Stimulated activated CD4-positive, alpha-beta T cell treated with anti-CD3 and anti-CD28 coated beads, Interleukin-2, amount 100 ng/mL, for 48 hours (primary cell): Measurements from ENCODE around the gene DUSP5.
"Not testable (repeated sequence)": the region's sequence is repeated elsewhere in the genome, so short reads cannot be mapped to it uniquely, and the experiment has no call there.

Experiments
- DNase-seq, 2 donors: peaks; one replicate each; pipeline ENCODE4 v3.0.0-alpha.2; 2020

DUSP5 gene

DNA sequence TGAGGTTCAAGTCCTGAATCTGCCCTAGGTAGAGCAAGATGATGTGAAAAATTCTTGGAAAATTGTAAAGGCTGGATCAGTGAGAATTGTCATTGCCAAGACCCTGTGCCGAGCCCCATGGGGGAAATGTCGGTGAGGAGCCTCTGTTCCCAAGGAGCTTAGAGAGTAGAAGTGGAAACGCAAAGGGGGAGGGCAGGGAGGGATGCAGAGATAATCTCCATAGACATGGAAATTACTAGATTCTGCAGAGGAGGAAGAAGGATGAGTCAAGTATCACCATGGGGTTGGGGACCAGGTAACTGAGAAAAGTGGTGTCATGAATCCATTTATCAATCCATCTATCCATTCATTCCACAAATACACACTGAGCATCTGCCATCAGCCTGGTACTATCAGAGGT, 26.0 kb downstream of the DUSP5 start:
- no peak for DNase-seq

DNA sequence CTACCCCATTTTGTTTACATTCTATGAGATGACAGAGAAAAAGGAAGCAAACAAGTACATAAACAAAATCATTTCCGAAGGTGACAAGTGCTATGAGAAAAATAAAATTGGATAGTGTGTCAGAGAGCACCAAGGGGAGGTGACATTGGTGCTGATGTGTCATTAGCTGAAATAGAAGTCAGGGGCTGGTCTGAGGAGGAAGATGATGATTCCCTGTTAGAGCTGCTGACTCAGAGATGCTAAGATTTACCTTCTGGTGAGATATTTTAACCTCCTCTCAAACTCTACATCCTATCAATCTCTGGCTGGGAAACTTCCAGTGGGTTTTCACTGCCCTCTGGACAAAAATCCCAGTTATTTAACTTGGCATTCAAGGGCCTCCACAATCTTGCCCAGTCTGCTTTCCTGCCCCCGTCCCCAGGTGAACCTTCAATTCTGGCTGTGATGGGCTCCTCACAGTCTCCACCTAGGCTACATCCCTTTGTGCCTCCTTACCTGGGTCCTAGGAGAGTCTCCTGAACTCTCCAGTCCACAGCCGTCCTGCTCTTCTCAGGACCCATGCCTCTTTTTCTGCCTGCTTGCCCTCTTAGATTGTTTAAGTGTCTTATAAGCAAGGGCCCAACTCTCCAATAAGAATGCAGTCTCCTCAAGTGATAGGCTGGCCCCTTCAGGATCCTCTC, 26.6 kb downstream of the DUSP5 start:
- DNase-seq = no peak

DNA sequence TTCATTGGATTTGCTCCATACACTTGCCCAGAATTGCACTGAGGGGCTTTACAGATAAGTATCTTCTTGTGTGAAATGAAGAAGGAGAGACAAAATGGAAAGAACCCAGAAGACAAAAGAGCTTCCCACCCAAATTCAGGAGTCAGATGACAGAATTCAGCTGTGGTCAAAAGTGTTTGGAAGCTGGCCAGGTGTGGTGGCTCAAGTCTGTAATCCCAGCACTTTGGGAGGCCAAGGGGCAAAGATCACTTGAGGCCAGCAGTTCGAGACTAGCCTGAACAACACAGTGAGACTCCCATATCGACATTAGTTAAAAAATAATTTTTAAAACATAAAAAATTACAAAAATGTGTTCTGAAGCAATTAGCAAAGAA, 27.1 kb downstream of the DUSP5 start:
- no peak for DNase-seq

DNA sequence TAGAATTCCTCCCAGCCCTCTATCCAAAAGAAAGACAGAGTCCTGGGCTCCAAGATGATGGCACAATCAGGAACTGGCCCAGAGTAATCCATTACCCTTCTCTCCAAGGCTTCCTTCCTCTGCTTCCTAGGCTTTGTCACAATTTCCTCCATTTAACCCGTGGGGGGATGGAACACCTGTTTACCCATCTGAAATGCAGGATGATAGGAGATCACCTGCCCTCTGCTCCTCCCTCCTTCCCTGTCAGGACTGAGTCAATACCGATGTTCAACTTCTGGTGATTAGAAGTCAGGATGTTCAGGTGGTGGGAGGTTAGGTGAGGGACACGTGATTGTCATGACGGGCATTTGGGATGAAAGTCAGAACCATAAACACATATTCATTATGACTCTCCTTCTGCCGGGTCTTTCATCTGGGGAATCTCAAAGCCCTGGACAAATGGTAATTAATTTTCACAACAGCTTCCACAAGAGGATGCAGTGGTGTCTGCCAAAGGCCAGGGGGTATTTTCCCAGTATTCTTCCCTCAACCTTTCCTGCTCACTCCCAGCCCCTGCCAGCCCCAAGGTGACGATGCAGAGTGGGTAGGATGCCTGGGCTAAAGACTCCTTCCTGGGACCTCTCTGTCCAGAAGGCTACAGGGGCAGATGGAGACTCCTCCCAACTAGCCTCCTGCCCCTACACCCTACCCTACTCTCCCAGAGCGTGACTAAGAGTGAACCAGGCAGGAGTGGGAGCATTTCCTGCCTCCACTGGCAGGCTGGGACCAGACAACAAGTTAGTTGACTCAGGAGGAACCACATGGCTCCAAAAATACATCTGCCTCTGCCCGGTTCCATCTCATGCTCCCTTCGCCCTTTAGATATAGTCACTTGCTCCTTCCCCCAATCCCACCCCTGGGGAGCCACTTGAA, 27.9 kb downstream of the DUSP5 start:
- DNase-seq = no peak

DNA sequence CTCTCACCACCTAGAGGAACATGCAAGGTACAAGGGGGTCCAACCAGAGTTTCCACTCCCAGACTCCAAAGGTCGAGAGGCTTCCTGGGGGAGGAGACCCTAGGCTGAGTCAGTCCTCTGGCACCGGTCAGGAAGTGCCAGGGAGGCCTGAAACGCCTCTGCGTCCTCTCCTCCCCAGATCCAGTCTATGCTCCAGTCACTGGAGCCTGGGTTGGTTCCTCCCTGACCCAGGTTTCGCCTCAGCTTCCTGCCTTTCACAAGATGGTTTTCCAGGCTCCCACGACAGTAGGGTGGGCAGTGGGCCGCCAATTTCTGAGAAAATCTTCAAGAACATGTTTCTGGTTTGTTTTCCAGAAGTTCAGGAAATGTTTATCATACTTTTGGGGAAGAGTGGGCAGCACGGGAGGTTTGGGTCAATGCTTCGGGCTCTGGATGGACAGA, 30.0 kb downstream of the DUSP5 start:
- no peak for DNase-seq

DNA sequence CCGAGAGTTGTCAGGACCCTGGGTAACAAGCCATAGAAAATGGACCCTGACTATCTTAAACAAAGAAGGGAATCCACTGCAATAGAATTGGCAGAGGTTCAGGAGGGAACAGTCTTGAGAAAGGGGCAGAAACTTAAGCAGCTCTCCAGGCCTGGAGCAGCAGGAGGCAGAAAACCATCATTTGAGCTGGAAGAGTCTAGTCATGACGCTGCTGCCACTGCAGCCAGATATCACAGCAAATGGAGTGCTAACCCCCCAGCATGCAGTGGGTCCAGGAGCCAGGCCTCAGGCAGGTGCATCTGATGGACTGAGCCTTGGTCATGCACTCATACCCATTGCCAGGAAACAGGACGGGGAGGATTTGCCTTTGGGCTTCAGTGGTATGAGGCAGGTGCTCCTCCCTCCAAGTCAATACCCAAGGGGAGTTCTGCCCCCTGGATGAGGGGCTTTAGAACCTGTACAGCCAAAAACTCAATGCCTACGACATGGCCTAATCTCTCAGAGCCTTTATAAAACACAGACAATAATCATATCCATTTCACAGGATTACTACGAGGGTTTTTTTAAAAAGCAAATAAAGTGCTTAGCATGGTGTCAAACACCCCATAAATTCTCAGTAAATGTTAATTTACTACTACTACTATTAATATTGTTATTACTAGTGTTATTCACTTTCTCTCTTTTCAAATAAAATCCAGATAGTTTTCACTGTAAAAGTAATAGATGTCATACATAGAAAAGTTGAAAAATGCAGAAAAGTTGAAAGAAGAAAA, 30.7 kb downstream of the DUSP5 start:
- DNase-seq = no peak

DNA sequence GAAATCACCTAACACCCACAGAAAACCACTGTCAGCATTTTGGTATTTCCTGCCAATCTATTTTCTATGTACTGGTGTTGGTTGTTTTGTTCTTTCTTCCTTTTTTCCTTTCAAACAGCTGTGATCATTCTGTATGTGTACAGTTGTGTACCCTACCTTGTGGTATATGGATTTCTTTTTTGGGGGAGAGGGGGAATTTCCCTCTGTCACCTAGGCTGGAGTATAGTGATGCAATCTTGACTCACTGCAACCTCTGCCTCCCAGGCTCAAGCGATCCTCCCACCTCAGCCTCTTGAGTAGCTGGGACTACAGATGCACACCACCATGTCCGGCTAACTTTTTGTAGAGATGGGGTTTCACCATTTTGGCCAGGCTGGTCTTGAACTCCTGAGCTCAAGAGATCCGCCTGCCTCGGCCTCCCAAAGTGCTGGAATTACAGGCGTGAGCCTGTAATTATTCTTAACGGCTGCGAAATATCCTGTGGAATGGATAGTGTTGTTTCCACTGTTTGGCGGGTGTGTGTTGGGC, 31.4 kb downstream of the DUSP5 start:
- not testable (repeated sequence) for DNase-seq

DNA sequence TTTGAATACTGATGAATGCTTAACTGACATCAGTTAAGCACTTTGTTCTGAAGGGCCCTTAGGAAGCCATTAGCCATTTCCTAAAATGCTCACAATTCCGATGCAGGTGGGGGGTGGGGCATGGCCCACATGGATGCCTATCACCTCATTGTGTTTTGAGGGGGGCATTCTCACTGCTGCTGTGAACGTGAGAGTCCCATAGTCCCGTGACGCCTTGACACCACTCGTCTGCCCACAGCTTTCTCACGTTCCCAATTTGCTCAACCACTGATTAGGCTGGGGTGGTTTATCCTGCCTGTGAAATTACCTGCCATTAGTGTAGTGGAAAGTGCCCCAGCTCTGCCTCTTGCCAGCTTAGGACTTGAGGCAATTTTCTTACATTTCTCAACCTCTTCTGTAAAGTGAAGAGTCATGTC, 31.9 kb downstream of the DUSP5 start:
- no peak for DNase-seq

DNA sequence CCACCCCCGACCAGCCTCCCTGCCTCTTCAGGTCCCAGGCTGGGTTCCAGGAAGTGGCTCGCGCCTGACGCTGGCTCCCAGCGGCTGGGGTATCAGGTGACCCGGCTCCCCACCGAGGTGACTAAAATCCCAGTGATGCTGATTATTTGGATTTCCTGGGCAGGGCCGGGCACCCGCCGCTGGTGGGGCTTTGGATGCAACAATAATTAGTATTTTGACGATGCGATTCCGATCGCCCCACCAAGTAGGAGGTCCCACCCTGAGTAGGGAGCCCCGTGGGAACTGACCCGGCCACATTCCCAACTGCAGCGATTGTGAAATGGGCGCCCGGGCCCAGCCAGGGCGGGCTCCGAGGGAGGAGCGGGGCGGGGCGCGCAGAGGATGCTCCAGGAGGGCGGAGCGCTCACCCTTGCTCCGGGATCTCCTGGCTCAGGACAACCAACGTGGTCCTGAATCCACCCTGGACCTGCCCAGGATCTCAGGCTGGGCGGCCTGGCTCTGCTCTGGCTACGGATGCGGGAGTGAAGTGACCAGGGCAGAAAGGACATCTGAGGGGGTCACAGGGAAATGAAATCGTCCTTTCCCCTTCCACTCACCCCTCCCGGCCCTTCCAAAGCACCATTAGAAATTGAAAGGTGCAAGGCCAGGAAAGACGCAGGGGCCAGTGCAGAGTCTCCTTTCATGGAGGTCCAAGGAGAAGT, 32.6 kb downstream of the DUSP5 start:
- no peak for DNase-seq

DNA sequence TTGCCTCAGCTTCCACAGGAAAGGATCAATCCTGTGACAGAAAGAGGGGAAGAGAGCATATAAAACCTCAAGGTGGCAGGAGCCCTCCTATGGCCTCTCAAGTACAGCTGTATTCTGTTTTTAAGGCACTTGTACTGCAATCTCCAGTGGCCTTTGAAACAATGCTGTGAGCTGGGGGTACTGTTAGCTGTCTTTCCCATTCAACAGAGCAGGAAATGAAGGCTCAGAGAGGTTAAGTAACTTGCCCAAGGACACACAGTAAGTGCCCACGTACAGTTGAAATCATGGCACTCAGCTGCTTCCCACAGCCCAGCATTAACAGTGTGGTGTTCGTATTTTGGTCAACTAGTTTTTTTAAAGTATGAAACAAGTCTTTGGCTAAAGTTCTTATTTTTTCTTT, 34.0 kb downstream of the DUSP5 start:
- no peak for DNase-seq

DNA sequence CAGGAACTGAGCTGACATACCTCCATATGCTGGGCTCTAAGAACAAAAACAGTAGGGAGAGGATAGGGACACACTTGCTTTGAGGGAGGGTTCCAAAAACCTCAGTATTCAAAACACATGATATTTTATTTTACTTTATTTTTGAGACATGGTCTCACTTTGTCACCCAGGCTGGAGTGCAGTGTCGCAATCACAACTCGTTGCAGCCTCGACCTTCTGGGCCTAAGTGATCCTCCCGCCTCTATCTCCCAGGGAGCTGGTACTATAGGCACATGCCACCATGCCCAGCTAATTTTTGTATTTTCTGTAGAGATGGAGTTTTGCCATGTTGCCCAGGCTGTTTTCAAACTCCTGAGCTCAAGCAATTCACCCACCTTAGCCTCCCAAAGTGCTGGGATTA, 34.9 kb downstream of the DUSP5 start:
- DNase-seq = not testable (repeated sequence)

DNA sequence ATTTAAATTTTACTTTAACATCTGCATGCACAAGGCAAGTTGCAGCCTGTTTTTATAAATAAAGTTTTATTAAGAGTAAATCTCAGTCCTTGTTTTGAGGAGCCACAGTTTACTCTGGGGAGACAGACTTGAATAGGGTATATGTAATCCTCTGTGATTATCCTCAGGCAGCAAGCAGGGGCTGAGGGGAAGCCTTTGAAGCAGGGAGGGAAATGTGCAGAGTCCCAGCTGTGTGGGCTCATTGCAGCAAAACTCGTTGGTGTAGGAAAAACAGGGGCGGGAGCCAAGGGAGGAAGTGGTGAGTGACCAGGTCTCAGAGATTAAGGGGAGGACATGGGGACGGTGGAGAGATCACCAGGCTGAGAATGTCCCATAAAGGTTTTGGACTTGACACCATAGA, 35.4 kb downstream of the DUSP5 start:
- no peak for DNase-seq

DNA sequence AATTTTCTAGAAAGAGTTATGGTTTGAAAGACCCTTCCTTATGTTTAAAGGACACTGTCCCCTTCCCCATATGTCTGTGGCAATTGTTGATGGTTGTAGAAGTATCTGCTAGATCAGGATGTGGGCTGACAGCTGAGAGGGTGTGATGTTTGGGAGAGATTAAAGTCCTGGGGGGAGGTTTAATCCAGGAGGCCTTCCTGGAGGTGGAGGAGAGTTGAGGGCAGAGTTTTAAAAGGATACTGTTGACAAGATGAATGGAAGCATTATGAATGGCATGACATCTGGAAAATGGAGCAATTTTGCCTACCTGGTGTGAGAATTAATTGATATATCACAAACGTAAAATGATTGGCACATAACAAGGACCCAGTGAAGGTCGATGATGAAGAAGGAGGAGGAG, 36.9 kb downstream of the DUSP5 start:
- no peak for DNase-seq

DNA sequence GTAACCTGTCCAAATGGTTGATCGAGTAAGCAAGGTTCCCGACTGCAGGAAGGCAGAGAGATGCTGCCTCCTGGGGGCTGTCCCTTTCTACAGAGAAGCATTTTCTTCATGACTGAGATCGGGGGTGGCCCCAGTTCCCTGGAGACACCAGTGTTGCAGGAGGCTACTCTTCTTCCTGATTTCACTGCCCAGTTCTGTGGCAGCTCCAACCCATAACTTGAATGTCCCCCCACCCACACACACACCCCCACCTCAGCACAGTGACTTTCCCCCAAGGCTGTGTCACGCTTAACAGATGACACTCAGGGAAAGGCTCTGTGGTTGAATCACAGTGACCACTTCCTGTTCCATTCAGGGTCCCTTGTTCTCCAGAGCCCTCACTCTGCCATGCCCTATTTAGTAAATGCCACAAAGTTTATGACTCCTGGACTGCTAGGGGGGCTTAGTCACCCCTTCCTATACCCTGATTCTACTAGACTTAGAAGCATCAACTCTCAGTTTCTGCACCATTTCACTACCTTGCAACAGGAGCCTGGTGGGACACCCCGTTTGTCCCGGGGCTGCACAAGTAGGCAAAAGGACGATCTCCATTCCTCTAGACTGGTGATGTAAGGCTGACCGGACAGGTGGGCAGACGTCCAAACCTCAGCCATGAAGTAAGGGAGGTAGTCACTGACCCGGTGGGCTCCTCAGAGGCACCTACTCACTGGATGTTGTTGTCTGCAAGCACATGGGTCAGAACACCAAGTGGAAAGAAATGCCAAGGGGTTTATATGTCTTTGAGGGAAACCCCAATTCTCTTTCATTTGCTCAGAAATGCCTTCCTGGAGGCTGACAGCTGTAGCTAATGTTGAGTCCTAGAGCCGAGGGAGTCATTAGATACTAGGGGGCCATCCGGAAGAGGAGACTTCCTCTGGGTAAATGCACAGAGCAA, 38.5 kb downstream of the DUSP5 start:
- DNase-seq = peak; percentile 57 to 59

DNA sequence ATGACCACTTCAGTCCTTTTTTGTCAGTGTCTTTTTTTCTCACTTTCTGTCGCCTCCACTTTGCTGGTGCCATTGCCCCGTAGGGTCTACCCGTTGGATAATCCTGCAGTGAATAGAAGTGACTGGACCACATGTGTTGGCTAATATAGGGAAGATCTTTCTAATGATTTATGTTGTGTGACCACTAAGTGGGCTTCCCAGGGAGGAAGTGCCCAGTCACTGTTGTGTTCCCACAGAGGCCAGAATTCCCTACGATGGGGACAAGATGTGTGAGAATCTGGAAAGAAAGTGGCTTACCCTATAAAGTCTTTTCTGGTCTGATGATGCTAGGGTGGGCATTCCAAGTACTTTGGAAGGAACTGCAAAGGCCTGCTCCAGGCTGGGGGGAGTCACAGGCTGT, 41.4 kb downstream of the DUSP5 start:
- no peak for DNase-seq

DNA sequence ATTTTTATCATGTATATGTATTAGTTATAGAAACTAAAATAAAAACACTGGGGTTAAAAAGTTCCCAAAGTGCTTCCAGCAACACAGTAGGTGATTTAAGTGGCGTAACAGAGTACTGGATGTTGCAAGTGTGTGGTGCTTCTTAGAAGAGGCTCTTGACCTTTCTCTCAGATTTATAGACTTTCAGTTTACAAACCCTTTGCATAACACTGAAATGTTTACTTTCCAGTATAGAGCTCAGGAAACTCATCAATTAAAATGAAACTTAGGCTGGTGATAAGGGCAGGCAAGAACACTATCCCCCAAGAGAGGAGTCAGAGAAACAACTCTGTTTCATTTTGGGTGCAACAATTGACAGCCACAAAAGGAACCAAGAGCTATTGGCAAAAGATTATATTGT, 42.3 kb downstream of the DUSP5 start:
- DNase-seq = no peak

DNA sequence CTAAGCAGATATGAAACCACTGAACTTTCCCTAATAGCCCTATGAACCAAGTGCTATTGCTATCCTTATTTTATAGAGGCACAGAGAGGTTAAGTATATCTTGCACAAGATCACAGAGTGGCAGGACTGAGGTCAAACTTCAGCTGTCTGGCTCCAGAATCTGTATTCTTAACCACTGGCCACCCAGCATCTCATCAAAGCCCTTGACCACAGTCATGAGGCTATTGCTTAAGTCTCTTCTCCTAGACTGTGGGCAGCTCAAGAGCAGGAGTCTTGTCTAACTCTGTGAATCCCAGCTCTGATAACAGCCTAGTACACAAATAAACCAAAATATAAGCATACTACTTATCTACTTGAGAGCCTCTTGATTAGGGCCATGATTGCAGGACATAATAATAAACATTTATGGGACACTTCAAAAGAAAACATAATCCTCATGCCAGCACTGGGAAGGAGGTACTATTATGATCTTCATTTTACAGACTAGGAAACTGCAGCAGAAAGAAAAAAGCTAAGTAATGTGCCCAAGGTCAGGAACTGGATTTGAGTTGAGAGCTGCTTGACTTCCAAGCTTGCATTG, 47.3 kb downstream of the DUSP5 start:
- DNase-seq = no peak

DNA sequence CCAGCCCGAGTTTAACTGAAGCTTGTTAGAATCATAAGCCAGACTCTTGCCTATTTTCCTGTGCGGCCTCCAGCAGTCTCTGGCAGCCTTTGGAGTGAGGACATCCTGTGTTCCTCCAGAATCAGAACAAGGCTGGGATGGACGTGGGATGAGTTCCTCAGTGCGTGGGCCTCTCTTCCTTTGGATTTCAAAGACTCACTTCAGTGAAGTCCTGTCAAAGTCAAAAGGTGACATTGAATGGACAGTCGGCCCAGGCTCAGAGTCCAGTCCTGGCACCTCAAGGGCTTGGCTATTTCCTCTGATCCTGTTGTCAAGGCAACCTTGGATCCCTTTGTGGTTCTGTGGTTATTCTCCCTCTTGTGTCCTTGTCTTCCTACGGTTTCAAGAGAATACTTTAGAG, 48.4 kb downstream of the DUSP5 start:
- no peak for DNase-seq

DNA sequence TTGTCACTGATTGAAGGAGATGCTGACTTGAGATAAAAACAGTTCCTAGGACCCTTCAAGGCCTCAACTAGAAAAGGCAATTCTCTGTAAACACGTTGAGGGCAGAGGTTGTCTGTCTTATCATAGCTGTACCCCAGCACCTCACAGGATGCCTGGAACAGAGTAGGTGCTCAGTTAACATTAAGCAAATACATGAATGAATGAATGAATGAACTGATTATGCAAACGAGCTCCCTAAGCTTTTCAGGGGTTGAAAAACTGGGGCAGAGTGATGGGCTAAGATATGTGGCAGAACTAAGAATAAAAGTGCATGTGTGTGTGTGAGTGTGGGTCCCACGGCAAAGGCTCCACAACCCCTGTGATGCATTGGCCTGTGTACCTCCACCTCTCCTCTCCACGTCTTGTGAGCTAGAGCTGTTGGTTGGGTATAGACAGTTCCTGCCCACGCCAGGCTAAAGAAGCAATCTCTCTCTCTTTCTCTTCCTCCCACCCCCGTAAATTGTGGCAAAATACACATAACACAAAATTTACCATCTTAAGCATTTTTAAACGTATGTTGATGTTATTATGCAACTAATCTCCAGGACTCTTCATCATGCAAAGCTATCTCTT, 48.9 kb downstream of the DUSP5 start:
- no peak for DNase-seq

DNA sequence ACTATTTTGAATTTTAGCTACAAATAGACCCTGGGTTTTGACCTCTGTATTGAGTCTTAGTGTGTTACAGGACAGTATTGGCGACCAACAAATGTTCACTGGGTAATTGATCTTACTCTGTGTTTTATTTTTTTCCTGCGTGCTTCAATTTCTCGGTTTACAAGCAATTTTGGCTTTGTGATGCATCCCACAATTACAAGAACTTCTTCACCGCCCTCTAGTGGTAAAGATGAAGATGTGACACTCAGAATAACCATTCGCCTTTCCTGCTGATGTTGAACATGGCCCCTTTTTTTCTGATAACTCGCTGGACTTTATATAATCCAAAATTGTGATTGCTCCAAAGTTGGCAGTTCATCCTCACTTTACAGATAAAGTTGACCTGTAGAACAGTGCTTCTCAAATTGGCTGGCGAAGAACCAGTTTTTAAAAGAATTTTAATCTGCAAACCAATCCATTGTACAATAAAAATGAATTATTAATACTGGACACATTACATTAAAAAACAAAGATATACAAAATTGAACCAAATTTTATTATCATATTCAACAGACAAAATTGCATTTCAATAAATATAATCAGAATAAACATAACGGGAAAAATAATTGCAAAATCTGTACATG, 49.5 kb downstream of the DUSP5 start:
- no peak for DNase-seq
